NCI-H128 (cell line): ENCODE results near the gene IRS1.

ENCODE experiments used
- DNase-seq: peaks from one replicate; lab custom pipeline; 2025; ENCODE audit not compliant: unreplicated experiment; lab: John Stamatoyannopoulos, UW

IRS1 gene

GRCh38 chr2:226758921-226759640 lies 40.5 kb downstream of the IRS1 start:
- DNase-seq: no peak

GRCh38 chr2:226756131-226756530 lies 43.5 kb downstream of the IRS1 start:
- DNase-seq: no peak

- DNase-seq: no peak
Measured at GRCh38 chr2:226755631-226756030, 44.0 kb downstream of the IRS1 start.

- DNase-seq: no peak
Measured at GRCh38 chr2:226754821-226755604, 44.6 kb downstream of the IRS1 start.

GRCh38 chr2:226752887-226753286 lies 46.7 kb downstream of the IRS1 start:
- no peak for DNase-seq

- DNase-seq: no peak
Measured at GRCh38 chr2:226747288-226747687, 52.3 kb downstream of the IRS1 start.

GRCh38 chr2:226746196-226746800 lies 53.3 kb downstream of the IRS1 start:
- no peak for DNase-seq

GRCh38 chr2:226743915-226744314 lies 55.7 kb downstream of the IRS1 start:
- DNase-seq: no peak

- DNase-seq: no peak
Measured at GRCh38 chr2:226742347-226742746, 57.3 kb downstream of the IRS1 start.

- no peak for DNase-seq
Measured at GRCh38 chr2:226740039-226740648, 59.5 kb downstream of the IRS1 start.

- DNase-seq: no peak
Measured at GRCh38 chr2:226739545-226740030, 60.0 kb downstream of the IRS1 start.

- DNase-seq: no peak
Measured at GRCh38 chr2:226738821-226739544, 60.6 kb downstream of the IRS1 start.

- no peak for DNase-seq
Measured at GRCh38 chr2:226738191-226738820, 61.3 kb downstream of the IRS1 start.

GRCh38 chr2:226736382-226736781 lies 63.2 kb downstream of the IRS1 start:
- DNase-seq: no peak

- DNase-seq: no peak
Measured at GRCh38 chr2:226733927-226734564, 65.6 kb downstream of the IRS1 start.

GRCh38 chr2:226733189-226733858 lies 66.3 kb downstream of the IRS1 start:
- no peak for DNase-seq

- no peak for DNase-seq
Measured at GRCh38 chr2:226732478-226733188, 67.0 kb downstream of the IRS1 start.

GRCh38 chr2:226730481-226730880 lies 69.1 kb downstream of the IRS1 start:
- no peak for DNase-seq

- DNase-seq: no peak
Measured at GRCh38 chr2:226728996-226729395, 70.6 kb downstream of the IRS1 start.
